Endothelial cell of umbilical vein (primary cell): ENCODE data around the gene DPY19L2. TPM values are rescaled to one million over a fixed set of nuclear protein-coding genes. Genes with fewer than 3 reads are reported as not detected.
"Not testable (repeated sequence)": the region's sequence is repeated elsewhere in the genome, so short reads cannot be mapped to it uniquely, and the experiment has no call there.

Experiments
- BruUV-seq: library from RNA; stranded (reverse); fragments of 400-500 nt; replicated peaks from 2 replicates; lab custom pipeline; 2021; lab: Mats Ljungman, UMichigan
- CTCF ChIA-PET: fragments of 300-600, 350-600 bp; sonication (Branson Sonifier 250); formaldehyde crosslinking; loops from one replicate; lab custom pipeline; 2021; ENCODE audit warnings: antibody characterized with exemption, inconsistent platforms; lab: Charles Lee
- POLR2A ChIA-PET: fragments of 300-600, 350-600 bp; sonication (Branson Sonifier 250); formaldehyde crosslinking; loops from one replicate; lab custom pipeline; 2021; ENCODE audit warnings: antibody characterized with exemption, inconsistent platforms; lab: Charles Lee
- DNase-seq: peaks from one replicate; pipeline ENCODE4 v3.0.0-alpha.2; 2011; ENCODE audit warnings: low read depth, low spot score
- FAIRE-seq: peaks from 2 replicates; lab custom pipeline; 2011; peaks lifted over from hg19 to GRCh38; lab: Jason Lieb, UNC
- H2AFZ ChIP-seq: 2 replicates; pipeline ENCODE4 v1.6.0; 2012; ENCODE audit warnings: low read depth, low read length, control low read depth, inconsistent platforms
- H3K27ac ChIP-seq: 2 replicates; pipeline ENCODE4 v1.5.1; 2011; ENCODE audit warnings: low read depth, mild to moderate bottlenecking, control low read depth, low read length, moderate library complexity; ENCODE audit not compliant: insufficient read depth
- H3K27me3 ChIP-seq, 2 experiments: 2 replicates each; pipeline versions ENCODE4 v1.6.0 to v1.6.1; 2011; ENCODE audit warnings: low read length in 2 of 2, mixed read lengths in 1 of 2; ENCODE audit not compliant: control insufficient read depth in 2 of 2, insufficient read depth in 2 of 2
- H3K36me3 ChIP-seq, 2 experiments: 2 replicates in 1 of 2; 3 replicates in 1 of 2; pipeline ENCODE4 v1.5.1; 2011; ENCODE audit warnings: low read length in 2 of 2, mild to moderate bottlenecking in 1 of 2, moderate library complexity in 1 of 2; ENCODE audit not compliant: control insufficient read depth in 2 of 2, insufficient read depth in 2 of 2; ENCODE audit errors: extremely low read depth in 1 of 2
- H3K4me1 ChIP-seq: 3 replicates; pipeline ENCODE4 v1.5.1; 2011; ENCODE audit warnings: mild to moderate bottlenecking, low read length; ENCODE audit not compliant: control insufficient read depth, insufficient read depth; ENCODE audit errors: extremely low read depth
- H3K4me2 ChIP-seq: 2 replicates; pipeline ENCODE4 v1.6.1; 2011; ENCODE audit warnings: low read length, control low read depth, mixed read lengths; ENCODE audit not compliant: insufficient read depth
- H3K4me3 ChIP-seq, 3 experiments: fragments of 200-600 bp in 1 of 3; sonication (generic), shearing (Covaris generic) in 1 of 3; replicated peaks in 1 of 3; 2 replicates each; pipeline ENCODE4 v1.5.1; 2011 to 2016; ENCODE audit warnings: control low read depth in 3 of 3, low read length in 3 of 3, mild to moderate bottlenecking in 2 of 3, inconsistent platforms in 1 of 3, low read depth in 1 of 3, moderate library complexity in 1 of 3; ENCODE audit not compliant: insufficient read depth in 1 of 3
- H3K79me2 ChIP-seq: 2 replicates; pipeline ENCODE4 v1.6.0; 2012; ENCODE audit warnings: low read length, inconsistent platforms; ENCODE audit not compliant: control insufficient read depth, insufficient read depth
- H3K9ac ChIP-seq: replicated peaks from 2 replicates; pipeline ENCODE3; 2011; ENCODE audit warnings: low read length, control low read depth; ENCODE audit not compliant: insufficient read depth; ENCODE audit errors: extremely low read depth
- H3K9me1 ChIP-seq: replicated peaks from 3 replicates; pipeline ENCODE4 v1.6.0; 2011; ENCODE audit warnings: mild to moderate bottlenecking, low read length; ENCODE audit not compliant: control insufficient read depth, insufficient read depth; ENCODE audit errors: extremely low read depth
- H3K9me3 ChIP-seq: replicated peaks from 2 replicates; pipeline ENCODE4 v1.5.1; 2012; ENCODE audit warnings: low read length, inconsistent platforms; ENCODE audit not compliant: control insufficient read depth, insufficient read depth
- H4K20me1 ChIP-seq: replicated peaks from 2 replicates; pipeline ENCODE3; 2011; ENCODE audit warnings: mild to moderate bottlenecking, low read length; ENCODE audit not compliant: control insufficient read depth, insufficient read depth; ENCODE audit errors: extremely low read depth
- dilution Hi-C: fragments of 300-500 bp; cut with MboI; formaldehyde crosslinking; loops from one replicate; pipeline ENCODE4 v1.15.0; 2019; ENCODE audit warnings: low sequenced_read_pairs; ENCODE audit not compliant: extremely low pct_ligation_motif_present
- intact Hi-C: fragments of 100-400 bp; cut with micrococcal nuclease; formaldehyde crosslinking; loops from one replicate; pipeline ENCODE4 v1.10.0; 2022
- polyA plus RNA-seq, 4 experiments: library from polyadenylated mRNA; depleted of rRNA in 3 of 4; stranded (reverse) in 3 of 4; unstranded in 1 of 4; fragments of >200 nt; gene quantifications; 2 replicates each; pipeline versions ENCODE4 v1.2.1 to v1.2.3, GENCODE V29; 2011 to 2012; ENCODE audit warnings: missing spikeins in 1 of 4
- total RNA-seq: library from RNA; stranded (reverse); gene quantifications from 2 replicates; pipeline ENCODE4 v1.2.3, GENCODE V29; 2021

Gene DPY19L2
- total and polyA plus RNA-seq, 2 donors (not counting 3 experiments of a cell fraction or from before 2014, with no cell fraction given) = 0.59 to 1.6 TPM

- H2AFZ ChIP-seq, H3K9me3 ChIP-seq, H3K4me1 ChIP-seq, H3K4me2 ChIP-seq, POLR2A ChIA-PET, DNase-seq, H3K36me3 ChIP-seq, H3K4me3 ChIP-seq, H3K79me2 ChIP-seq, H3K27me3 ChIP-seq, H3K9me1 ChIP-seq, H3K9ac ChIP-seq, H4K20me1 ChIP-seq, dilution Hi-C loops, CTCF ChIA-PET, intact Hi-C loops, FAIRE-seq, H3K27ac ChIP-seq, BruUV-seq: not testable (repeated sequence)
Measured at GRCh38 chr12:63583289-63583688, 85.0 kb downstream of the DPY19L2 start.

GRCh38 chr12:63577631-63578030 is 90.7 kb downstream of the DPY19L2 start:
- H3K4me2 ChIP-seq, H3K9me1 ChIP-seq, H3K36me3 ChIP-seq, DNase-seq, POLR2A ChIA-PET, H2AFZ ChIP-seq, H3K27ac ChIP-seq, H3K79me2 ChIP-seq, CTCF ChIA-PET, FAIRE-seq, BruUV-seq, H3K9me3 ChIP-seq, H3K4me1 ChIP-seq, H3K27me3 ChIP-seq, H4K20me1 ChIP-seq, intact Hi-C loops, dilution Hi-C loops, H3K4me3 ChIP-seq, H3K9ac ChIP-seq: not testable (repeated sequence)

GRCh38 chr12:63572038-63572437 is 96.3 kb downstream of the DPY19L2 start:
- H3K4me3 ChIP-seq, H3K9me3 ChIP-seq, H3K79me2 ChIP-seq, H3K27me3 ChIP-seq, H3K9ac ChIP-seq, H4K20me1 ChIP-seq, H3K9me1 ChIP-seq, POLR2A ChIA-PET, BruUV-seq, H3K4me2 ChIP-seq, H3K27ac ChIP-seq, DNase-seq, dilution Hi-C loops, FAIRE-seq, H3K36me3 ChIP-seq, CTCF ChIA-PET, intact Hi-C loops, H2AFZ ChIP-seq, H3K4me1 ChIP-seq: not testable (repeated sequence)

GRCh38 chr12:63558445-63558844 is 109.8 kb downstream of the DPY19L2 start:
- H3K27ac ChIP-seq, BruUV-seq, dilution Hi-C loops, H3K9ac ChIP-seq, H2AFZ ChIP-seq, H3K4me1 ChIP-seq, H3K4me2 ChIP-seq, DNase-seq, intact Hi-C loops, H3K27me3 ChIP-seq, H3K36me3 ChIP-seq, CTCF ChIA-PET, H3K9me1 ChIP-seq, H3K4me3 ChIP-seq, POLR2A ChIA-PET, H4K20me1 ChIP-seq, H3K9me3 ChIP-seq, H3K79me2 ChIP-seq, FAIRE-seq: not testable (repeated sequence)
